Measurements from ENCODE around the gene RGS12.
A peak's percentile ranks its signal among the peaks of the same experiment; 100 is the strongest.

Gene RGS12

DNA sequence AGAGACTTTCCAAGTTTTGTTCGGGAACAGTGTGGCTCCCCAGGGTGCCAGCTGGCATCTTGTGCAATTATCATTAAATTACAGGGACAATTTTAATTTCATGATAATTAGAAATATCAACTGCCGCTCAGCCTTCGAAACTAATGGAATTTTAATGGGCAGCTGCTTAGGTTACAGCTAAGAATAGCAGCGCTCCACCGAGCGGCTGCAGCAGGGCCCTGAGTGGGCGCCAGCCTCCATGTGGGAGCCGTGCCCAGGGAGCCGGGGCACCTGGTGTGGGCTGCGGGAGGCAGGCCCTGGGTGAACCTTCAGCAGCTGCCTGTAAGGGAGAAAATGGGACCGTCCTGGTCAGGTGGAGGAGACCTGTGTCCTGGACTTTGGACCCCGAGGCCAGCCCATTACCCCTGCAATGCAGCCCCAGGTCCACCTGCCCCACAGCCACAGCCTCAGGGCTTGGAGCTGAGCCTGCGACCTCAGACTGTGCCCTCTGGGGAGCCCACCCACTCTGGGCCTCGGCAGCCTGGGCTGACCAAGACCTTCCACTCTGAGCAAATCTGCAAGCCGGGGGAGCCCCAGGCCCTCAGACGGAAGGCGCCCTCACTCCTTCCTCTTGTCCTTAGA, 22.7 kb upstream of the RGS12 start:
- DNase-seq (ENCODE audit: low read depth, low spot score): peak; percentile 60

- no peak for DNase-seq (ENCODE audit: low read depth, low spot score)
Measured at GRCh38 chr4:3271131-3271530, 21.7 kb upstream of the RGS12 start.

- peak; percentile 90 for DNase-seq (ENCODE audit: low read depth, low spot score)
Measured at GRCh38 chr4:3276986-3277385, 15.8 kb upstream of the RGS12 start.

DNA sequence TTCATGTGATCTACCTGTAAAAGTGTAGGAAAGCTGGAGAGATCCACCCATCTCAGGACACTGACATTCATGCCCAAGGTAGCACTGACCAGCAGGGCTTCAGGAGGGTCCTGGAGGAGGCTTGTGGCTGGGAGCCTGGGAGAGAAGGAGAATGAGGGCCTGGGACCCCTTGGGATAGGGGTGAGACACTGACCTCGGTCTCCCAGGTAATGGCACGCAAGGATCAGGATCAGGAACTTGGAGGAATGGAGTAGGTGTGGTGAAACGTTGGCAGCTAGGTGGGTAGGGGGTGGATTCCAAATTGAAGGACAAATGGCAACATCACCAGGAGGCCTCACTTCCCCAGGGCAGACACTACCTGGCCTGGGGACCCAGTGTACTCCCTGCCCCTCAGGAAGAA, 12.4 kb upstream of the RGS12 start:
- DNase-seq (ENCODE audit: low read depth, low spot score): no peak

GRCh38 chr4:3283483-3283882, 9.3 kb upstream of the RGS12 start:
- DNase-seq (ENCODE audit: low read depth, low spot score): no peak

GRCh38 chr4:3283916-3284315, 8.9 kb upstream of the RGS12 start:
- no peak for DNase-seq (ENCODE audit: low read depth, low spot score)

DNA sequence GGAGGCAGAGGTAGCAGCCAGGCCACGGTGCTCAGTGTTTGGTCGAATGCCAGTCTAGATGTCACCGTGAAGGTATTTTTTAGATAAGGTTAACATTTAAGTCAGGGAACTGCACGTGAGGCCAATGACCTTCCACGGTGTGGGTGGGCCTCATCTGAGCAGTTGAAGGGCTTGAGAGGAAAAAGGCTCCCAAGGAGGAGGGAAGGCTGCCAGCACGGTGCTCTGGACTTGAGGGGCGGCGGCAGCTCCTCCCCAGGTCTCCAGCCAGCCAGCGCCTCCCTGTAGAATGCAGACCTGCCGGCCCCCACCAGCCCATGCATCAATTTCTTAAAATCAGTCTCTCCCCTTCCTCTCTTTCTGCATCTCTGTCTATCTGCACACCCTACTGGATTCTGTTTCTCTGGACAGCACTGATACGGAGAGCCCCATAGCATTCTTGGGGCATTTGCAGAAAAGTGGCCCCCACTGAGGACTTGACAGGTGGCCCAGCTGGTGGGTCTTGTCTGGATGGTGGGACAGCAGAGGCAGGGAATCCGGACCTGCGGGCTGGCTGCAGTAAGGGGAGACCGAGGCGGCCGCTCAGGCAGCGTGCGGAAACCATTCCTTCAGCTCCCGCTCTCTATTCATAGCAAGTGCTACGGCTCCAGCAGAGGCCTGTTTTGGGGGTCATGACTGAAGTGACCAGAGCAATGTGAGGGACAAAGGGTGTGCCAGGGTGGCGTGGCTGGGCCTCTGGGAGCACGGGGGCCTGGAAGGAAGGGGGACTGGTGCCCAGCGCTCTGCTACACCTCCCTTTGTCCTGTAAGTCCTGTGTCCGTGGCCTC, 7.9 kb upstream of the RGS12 start:
- no peak for DNase-seq (ENCODE audit: low read depth, low spot score)

DNA sequence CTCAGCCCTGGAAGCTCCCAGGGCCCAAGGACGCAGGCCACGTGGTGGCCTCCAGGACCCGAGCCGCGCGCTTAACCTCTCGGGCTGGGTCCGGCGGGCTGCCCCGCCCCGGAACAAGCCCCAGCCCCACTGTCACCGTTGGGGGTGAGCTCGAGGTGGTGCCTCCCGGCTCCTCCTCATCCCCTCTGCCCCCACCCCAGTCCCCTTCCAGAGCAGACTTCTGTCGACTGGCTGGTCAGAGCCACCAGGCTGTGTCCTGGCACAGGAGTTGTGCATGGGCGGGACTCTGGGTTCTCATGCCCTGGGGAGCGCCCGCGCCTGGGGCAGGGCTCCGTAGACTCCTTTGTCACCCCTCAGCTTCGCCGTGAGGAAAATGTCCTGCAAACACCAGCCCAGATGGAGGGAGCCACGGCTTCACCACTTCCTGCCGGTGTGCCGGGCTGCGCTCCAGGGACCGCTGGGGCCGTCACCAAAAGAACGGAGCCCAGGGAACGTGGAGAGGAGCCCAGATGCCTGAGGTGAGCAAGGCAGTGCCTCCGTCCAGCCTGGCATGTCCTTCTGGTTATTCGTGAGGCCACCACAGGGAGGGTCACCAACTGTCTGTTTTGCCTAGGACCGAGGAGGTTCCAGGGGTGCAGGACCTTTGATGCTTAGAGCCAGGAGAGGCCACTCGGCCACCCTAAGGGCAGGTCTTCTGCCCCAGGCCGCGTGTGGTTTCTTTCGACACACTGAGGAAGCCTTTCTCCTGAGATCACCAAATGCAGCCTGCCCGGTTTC, 7.1 kb upstream of the RGS12 start:
- peak; percentile 81 for DNase-seq (ENCODE audit: low read depth, low spot score)

DNA sequence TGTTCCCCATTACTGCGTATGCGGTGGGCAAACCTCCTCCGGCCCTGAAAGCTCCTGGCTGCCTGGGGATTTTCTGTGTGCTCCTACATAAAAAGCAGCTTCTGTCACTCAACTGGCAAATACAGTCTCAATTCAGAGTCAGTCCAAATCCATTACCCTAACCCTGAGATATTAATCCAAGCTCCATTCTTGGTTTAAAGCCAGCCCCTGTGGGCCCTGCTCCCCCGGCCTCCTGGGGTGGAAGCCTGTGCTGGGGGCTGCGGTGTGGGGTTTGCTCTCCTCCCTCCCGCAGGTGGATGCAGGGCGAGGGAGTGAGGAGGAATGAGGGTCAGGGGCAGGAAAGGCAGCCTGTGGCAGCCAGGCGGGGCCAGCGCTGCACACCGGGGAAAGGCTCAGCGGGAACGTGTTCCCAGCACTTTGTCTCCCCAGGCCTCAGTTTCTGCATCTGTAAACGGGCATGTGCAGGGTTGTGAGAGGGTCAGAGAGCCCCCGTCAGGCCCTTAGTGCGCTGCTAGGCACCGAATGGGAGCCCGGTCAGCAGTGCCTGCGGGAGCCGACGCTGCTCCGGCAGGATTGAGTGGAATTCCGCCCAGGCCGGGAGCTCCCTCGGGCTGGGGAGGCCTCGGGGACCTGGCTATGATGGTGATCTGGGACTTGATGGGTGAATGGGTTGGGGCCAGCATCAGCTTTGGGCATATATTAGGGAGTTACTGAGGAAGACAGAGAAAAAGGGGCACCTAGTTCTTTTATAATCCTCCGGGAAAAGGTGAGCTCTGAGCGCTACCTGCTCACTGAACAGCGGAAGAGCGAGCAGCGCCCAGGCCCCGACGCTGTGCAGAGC, 6.3 kb upstream of the RGS12 start:
- DNase-seq (ENCODE audit: low read depth, low spot score): no peak

- DNase-seq (ENCODE audit: low read depth, low spot score): no peak
Measured at GRCh38 chr4:3287271-3287971, 5.4 kb upstream of the RGS12 start.

- DNase-seq (ENCODE audit: low read depth, low spot score): no peak
Measured at GRCh38 chr4:3287972-3288570, 4.8 kb upstream of the RGS12 start.

- DNase-seq (ENCODE audit: low read depth, low spot score): no peak
Measured at GRCh38 chr4:3288571-3289094, 4.2 kb upstream of the RGS12 start.

DNA sequence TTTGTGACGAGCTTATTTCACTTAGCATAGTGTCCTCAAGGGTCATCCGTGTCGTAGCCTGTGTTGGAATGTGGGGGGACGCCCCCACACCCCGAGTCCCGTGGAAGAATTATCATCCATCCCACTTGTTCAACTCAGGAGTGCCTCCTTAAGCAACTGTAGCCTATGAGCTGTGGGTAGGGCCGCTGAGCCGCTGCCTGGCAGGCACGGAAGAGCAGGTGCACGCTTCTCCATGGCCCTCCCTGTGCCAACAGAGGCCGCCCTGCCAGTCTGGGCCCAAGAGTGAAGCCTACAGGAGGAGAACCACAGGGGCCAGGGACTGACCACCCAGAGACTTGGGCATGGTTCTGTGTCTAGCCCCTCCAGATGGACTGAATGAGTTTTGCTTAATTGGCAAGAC, 2.3 kb upstream of the RGS12 start:
- no peak for DNase-seq (ENCODE audit: low read depth, low spot score)

DNA sequence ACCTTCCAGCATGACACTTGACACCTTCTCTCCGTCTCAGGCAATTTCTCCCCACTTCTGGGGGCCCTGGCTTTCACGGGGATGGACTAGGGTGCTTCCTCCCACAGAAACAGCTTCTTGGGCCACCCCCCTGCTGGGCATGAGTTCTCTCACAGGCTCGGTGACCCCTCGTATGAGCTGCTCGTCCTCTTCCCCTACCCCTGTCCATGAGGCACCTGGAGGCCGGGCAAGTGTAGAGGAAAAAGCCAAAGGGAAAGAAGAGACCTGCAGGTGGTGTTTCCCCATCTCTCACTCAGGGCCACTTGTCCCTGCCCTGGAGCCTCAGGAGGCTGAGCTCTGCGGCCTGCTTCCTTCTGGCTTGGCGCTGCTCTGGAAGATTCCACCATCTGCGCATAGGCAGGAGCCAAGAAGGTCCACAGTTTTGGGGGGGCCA, 1.9 kb upstream of the RGS12 start:
- no peak for DNase-seq (ENCODE audit: low read depth, low spot score)

- DNase-seq (ENCODE audit: low read depth, low spot score): no peak
Measured at GRCh38 chr4:3291411-3291968, 1.3 kb upstream of the RGS12 start.

DNA sequence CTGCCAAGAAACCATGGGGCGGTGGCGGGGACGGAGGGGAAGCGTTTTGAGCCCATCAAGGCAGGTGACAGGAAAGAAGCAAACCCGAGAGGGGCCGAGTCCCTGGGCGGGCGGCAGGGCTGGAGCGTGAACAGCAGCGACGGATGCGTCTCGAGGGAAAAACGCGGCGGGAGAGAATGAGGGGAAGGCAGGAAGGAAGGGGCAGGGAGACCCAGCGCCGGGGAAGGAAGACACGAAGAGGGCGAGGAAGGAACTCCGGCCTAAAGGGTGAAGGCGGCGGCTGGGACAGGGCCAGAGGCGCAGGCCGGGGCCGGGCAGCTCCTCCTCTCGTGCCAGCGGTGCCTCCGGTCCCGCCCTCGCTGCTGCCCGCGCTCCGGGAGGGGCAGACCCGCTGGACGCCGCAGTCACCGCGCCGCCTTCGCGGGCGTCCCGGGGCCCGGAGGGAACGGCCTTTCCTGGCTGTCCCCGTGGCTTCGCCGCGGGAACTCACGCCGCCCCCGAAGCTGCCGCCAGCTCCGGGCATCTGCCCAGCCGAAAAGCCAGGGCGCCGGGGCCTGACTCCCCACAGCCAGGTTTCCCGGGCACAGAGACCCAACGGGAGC, 751 bp upstream of the RGS12 start:
- DNase-seq (ENCODE audit: low read depth, low spot score): peak; percentile 75

- peak; percentile 24 for DNase-seq (ENCODE audit: low read depth, low spot score)
Measured at GRCh38 chr4:3293401-3294391, 875 bp downstream of the RGS12 start.
